ENCODE data around the gene MAGOH.
A peak's percentile ranks its signal among the peaks of the same experiment; 100 is the strongest.

The MAGOH gene

DNA sequence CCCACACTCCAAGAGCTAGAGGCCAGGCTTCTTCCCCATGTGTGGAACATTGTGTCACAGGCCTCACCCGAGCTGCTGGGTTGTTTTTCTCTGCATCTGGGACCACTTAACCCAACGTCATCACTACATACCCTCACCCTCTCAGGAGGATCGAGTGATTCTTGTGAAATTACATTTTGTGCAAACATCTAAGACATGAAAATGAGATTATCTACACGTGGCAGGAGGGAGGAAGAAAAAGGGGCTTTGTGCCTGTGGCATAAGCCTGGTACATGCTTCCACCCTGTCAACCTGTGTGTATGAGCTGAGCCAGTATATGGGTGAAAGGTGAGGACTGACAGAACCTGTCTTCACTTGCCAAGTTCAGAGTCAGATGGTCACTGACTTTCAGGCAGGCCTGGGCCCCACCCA is 40.1 kb downstream of the MAGOH start:
- Histone ChIP-seq H2AFZ (ENCODE audit: low read depth, low read length) (no peak overlapping the region), H3K36me3 (replicated peaks; ENCODE audit: low read depth, low read length) (peaks cover 11% of the 10 kb centered on the region), H4K20me1 (ENCODE audit: insufficient read depth, low read length) (no peaks in the 10 kb centered on the region), H3K27me3 (ENCODE audit: low read depth, low read length) (no peaks in the 10 kb centered on the region), H3K4me1 (ENCODE audit: low read length) (peaks cover 13% of the 10 kb centered on the region), H3K9ac (ENCODE audit: low read length) (no peak overlapping the region), H3K79me2 (ENCODE audit: low read length) (peaks cover 15% of the 10 kb centered on the region), H3K4me2 (ENCODE audit: low read length) (no peak overlapping the region), H3K9me3 (ENCODE audit: insufficient read depth, low read length) (no peaks in the 10 kb centered on the region), H3K4me3 (ENCODE audit: low read length) (no peak overlapping the region), H3K27ac (ENCODE audit: low read length) (no peak overlapping the region)
- TF ChIP-seq EZH2phosphoT487 (IDR thresholded peaks at IDR 0.05; ENCODE audit: low read depth), result no peak

DNA sequence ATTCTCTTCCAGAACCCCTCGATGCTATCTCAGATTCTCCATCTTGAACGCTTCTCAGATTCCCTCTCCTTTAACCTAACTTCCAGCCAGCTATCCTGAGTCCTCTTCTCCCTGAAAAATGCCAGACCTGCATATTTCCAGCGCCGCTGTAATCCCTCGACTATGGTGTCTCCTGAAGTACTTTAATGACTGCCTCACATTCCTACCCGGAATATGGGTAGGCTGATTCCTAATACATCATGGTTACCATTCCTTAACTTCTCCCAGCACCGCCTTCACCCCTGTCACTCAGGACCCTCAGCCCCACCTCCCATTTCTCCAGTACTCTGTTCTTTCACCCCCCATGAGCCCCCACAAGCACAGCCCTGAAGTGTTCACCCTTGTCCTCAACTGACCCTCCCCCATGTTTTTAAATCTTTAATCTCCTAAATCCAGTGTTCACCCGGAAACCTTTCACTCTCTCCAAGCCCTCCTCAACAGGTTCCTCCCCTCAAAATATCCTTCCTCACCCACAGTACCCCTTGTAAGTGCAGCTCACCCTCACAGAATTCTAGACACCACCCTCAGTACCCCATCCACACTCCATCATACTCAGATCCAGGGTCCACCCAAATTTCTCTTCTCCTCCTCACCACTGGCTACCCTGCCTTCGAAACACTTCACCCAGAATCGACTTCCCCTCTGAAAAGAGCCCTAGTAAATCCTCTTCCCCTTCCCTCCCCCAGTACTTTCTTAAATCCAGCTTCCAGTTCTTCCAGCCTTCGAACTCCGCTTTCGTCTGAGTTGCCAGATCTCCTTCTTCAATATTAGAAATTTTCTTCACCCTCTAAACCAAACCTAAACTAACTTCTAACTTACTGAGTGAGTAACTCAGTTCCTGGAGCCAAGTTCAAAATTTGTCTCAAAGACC is 40.8 kb downstream of the MAGOH start:
- H3K4me3 ChIP-seq (ENCODE audit: low read length), result peak overlapping the region; percentile 98
- H3K9me3 ChIP-seq (ENCODE audit: insufficient read depth, low read length), result no peaks in the 10 kb centered on the region
- peaks cover 15% of the 10 kb centered on the region for H3K79me2 ChIP-seq (ENCODE audit: low read length)
- peak overlapping the region; percentile 98 for H3K9ac ChIP-seq (ENCODE audit: low read length)
- H3K36me3 ChIP-seq (replicated peaks; ENCODE audit: low read depth, low read length), result peaks cover 5% of the 10 kb centered on the region
- H4K20me1 ChIP-seq (ENCODE audit: insufficient read depth, low read length), result no peaks in the 10 kb centered on the region
- TF ChIP-seq EZH2phosphoT487 (IDR thresholded peaks at IDR 0.05; ENCODE audit: low read depth), result no peak
- TF ChIP-seq, protein P1, sequence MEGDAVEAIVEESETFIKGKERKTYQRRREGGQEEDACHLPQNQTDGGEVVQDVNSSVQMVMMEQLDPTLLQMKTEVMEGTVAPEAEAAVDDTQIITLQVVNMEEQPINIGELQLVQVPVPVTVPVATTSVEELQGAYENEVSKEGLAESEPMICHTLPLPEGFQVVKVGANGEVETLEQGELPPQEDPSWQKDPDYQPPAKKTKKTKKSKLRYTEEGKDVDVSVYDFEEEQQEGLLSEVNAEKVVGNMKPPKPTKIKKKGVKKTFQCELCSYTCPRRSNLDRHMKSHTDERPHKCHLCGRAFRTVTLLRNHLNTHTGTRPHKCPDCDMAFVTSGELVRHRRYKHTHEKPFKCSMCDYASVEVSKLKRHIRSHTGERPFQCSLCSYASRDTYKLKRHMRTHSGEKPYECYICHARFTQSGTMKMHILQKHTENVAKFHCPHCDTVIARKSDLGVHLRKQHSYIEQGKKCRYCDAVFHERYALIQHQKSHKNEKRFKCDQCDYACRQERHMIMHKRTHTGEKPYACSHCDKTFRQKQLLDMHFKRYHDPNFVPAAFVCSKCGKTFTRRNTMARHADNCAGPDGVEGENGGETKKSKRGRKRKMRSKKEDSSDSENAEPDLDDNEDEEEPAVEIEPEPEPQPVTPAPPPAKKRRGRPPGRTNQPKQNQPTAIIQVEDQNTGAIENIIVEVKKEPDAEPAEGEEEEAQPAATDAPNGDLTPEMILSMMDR (IDR thresholded peaks at IDR 0.05; ENCODE audit: low read depth, low read length), result no peak
- H3K4me2 ChIP-seq (ENCODE audit: low read length), result peak overlapping the region; percentile 98
- no peaks in the 10 kb centered on the region for H3K27me3 ChIP-seq (ENCODE audit: low read depth, low read length)
- H3K27ac ChIP-seq (ENCODE audit: low read length), result peak overlapping the region; percentile 62
- peaks cover 13% of the 10 kb centered on the region for H3K4me1 ChIP-seq (ENCODE audit: low read length)
- peak overlapping the region; percentile 97; the same call in 1 of the 2 replicates for H2AFZ ChIP-seq (ENCODE audit: low read depth, low read length)

DNA sequence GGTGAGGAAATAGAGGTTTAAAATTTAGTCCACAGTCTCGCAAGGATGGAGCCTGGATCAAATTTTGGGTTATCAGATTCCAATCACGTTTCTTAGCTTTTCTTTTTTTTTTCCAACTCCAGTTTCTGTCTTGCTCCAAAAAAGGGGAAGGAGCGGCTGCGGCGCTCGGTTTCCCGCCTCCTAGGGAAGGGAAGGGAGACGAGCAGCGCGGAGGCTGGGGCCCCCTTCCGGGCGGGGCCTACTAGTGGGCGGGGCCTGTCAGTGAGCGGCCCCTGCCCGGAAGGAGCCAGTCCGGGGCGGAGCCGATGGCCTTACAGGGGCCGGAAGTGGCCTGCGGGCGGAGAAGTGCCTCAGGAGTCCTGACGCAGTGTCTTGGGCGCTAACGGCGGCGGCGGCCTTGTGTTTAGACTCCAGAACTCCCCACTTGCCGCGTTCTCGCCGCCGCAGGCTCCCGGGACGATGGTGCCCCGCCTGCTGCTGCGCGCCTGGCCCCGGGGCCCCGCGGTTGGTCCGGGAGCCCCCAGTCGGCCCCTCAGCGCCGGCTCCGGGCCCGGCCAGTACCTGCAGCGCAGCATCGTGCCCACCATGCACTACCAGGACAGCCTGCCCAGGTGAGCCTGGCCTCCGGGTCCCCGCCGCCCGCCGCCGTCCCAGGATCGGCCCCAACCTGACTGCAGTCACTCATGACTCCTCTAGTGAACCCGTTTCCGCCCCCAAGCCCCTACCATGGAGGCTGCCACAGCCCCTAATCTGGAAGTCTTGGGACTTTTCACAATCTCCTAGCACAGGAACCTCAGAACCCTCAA is 41.6 kb downstream of the MAGOH start, which contains the start of gene CPT2:
Gene CPT2 (plus strand): TSS at position 340 of the 806 bp plus-strand sequence. CDS start 120 bp downstream, at position 460.
- no peak for TF ChIP-seq EZH2phosphoT487 (IDR thresholded peaks at IDR 0.05; ENCODE audit: low read depth)
- TF ChIP-seq, protein P1 (IDR thresholded peaks at IDR 0.05; ENCODE audit: low read depth, low read length), result no peak
- Histone ChIP-seq H3K9me3 (ENCODE audit: insufficient read depth, low read length) (no peaks in the 10 kb centered on the region), H3K4me1 (ENCODE audit: low read length) (peaks cover 13% of the 10 kb centered on the region)

DNA sequence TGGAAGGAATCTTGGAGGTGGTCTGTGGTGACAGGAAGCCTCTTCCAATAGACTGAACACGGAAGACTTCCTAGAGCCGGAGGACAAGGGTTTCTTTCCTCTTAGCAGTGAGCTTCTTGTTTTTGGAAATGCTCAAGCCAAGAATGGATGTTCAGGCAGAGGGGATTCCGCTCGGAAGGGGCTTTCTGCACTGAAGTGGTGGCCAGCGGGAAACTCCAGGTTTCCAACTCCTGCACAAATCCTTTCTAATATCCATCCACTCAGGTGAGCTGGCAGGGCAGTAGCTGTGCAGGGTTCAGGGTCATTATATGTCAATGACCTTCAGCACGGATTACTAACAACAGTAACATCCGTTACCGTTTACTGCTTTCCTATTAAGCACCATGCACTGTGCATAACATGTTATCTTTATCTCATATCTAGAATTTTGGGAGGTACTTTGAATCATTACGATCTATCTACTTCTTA is 42.3 kb downstream of the MAGOH start:
- no peaks in the 10 kb centered on the region for H3K9me3 ChIP-seq (ENCODE audit: insufficient read depth, low read length)
- H3K27ac ChIP-seq (ENCODE audit: low read length), result no peak overlapping the region
- peak overlapping the region; percentile 98 for H3K4me3 ChIP-seq (ENCODE audit: low read length)
- peak overlapping the region; percentile 98 for H3K9ac ChIP-seq (ENCODE audit: low read length)
- no peaks in the 10 kb centered on the region for H3K27me3 ChIP-seq (ENCODE audit: low read depth, low read length)
- peaks cover 13% of the 10 kb centered on the region for H3K4me1 ChIP-seq (ENCODE audit: low read length)
- no peaks in the 10 kb centered on the region for H4K20me1 ChIP-seq (ENCODE audit: insufficient read depth, low read length)
- TF ChIP-seq, protein P1 (IDR thresholded peaks at IDR 0.05; ENCODE audit: low read depth, low read length), result no peak
- TF ChIP-seq EZH2phosphoT487 (IDR thresholded peaks at IDR 0.05; ENCODE audit: low read depth), result no peak
- peaks cover 15% of the 10 kb centered on the region for H3K79me2 ChIP-seq (ENCODE audit: low read length)
- no peaks in the 10 kb centered on the region for H3K36me3 ChIP-seq (replicated peaks; ENCODE audit: low read depth, low read length)
- H3K4me2 ChIP-seq (ENCODE audit: low read length), result peak overlapping the region; percentile 93
- peak overlapping the region; percentile 97 for H2AFZ ChIP-seq (ENCODE audit: low read depth, low read length)

More for the DNA sequence above, 41.6 kb downstream of the MAGOH start, which contains the start of gene CPT2:
- Histone ChIP-seq H3K4me2 (ENCODE audit: low read length) (peak within 1 kb of the TSS; percentile 98), H4K20me1 (ENCODE audit: insufficient read depth, low read length) (no peaks in the 10 kb centered on the region), H3K36me3 (replicated peaks; ENCODE audit: low read depth, low read length) (no peaks in the 10 kb centered on the region), H3K79me2 (ENCODE audit: low read length) (peaks cover 15% of the 10 kb centered on the region), H3K9ac (ENCODE audit: low read length) (peak within 1 kb of the TSS; percentile 98), H3K27ac (ENCODE audit: low read length) (peak within 1 kb of the TSS; percentile 62), H3K27me3 (ENCODE audit: low read depth, low read length) (no peaks in the 10 kb centered on the region), H3K4me3 (ENCODE audit: low read length) (peak within 1 kb of the TSS; percentile 98), H2AFZ (ENCODE audit: low read depth, low read length) (peak within 1 kb of the TSS; percentile 97)
